OCI-LY7 (cell line): ENCODE results near the gene TTLL1. TPM values are rescaled to one million over a fixed set of nuclear protein-coding genes. Genes with fewer than 3 reads are reported as not detected.

Source experiments
- Bru-seq: library from RNA; stranded (reverse); fragments of 400-500 nt; gene quantifications from one replicate; lab custom pipeline; 2021; lab: Mats Ljungman, UMichigan
- BruChase-seq, 2 experiments: library from RNA; stranded (reverse); fragments of 400-500 nt; gene quantifications; one replicate each; lab custom pipeline; 2021; lab: Mats Ljungman, UMichigan
- BruUV-seq: library from RNA; stranded (reverse); fragments of 400-500 nt; replicated peaks from 2 replicates; lab custom pipeline; 2021; lab: Mats Ljungman, UMichigan
- CTCF ChIA-PET: fragments of 300-600 bp; sonication (Branson Sonifier 250); formaldehyde crosslinking; loops from one replicate; lab custom pipeline; 2022; ENCODE audit warnings: antibody characterized with exemption; ENCODE audit not compliant: unreplicated experiment; lab: Charles Lee
- POLR2A ChIA-PET: fragments of 300-600 bp; sonication (Branson Sonifier 250); formaldehyde crosslinking; loops from one replicate; lab custom pipeline; 2022; ENCODE audit warnings: antibody characterized with exemption; lab: Charles Lee
- DNase-seq: peaks from one replicate; pipeline ENCODE4 v3.0.0-alpha.2; 2015; ENCODE audit warnings: low spot score
- H2AFZ ChIP-seq: fragments of 200-600 bp; sonication (generic), shearing (Covaris generic); 2 replicates; pipeline ENCODE4 v1.6.1; 2014; ENCODE audit warnings: mild to moderate bottlenecking, antibody characterized with exemption, low read length, moderate library complexity
- H3K27ac ChIP-seq: fragments of 200-600 bp; sonication (generic); 2 replicates; pipeline ENCODE4 v1.5.1; 2014; ENCODE audit warnings: mixed run types, low read depth, mild to moderate bottlenecking, moderate library complexity, low read length, inconsistent platforms; ENCODE audit not compliant: poor library complexity, severe bottlenecking
- H3K36me3 ChIP-seq: fragments of 200-600 bp; sonication (generic); 2 replicates; pipeline ENCODE4 v1.6.1; 2014; ENCODE audit warnings: mild to moderate bottlenecking, antibody characterized with exemption, low read length, moderate library complexity, mixed read lengths; ENCODE audit not compliant: insufficient read depth
- H3K4me1 ChIP-seq: fragments of 200-600 bp; sonication (generic); 2 replicates; pipeline ENCODE4 v1.5.1; 2014; ENCODE audit warnings: mild to moderate bottlenecking, low read length; ENCODE audit not compliant: insufficient read depth, poor library complexity, severe bottlenecking
- H3K4me2 ChIP-seq: fragments of 200-600 bp; sonication (generic); 2 replicates; pipeline ENCODE4 v1.6.1; 2014; ENCODE audit warnings: mild to moderate bottlenecking, low read length
- H3K4me3 ChIP-seq: fragments of 200-600 bp; sonication (generic); 2 replicates; pipeline ENCODE4 v1.5.1; 2014; ENCODE audit warnings: mild to moderate bottlenecking, low read depth, low read length; ENCODE audit not compliant: poor library complexity, severe bottlenecking
- H3K79me2 ChIP-seq: fragments of 200-600 bp; sonication (generic); 2 replicates; pipeline ENCODE4 v1.6.1; 2016; ENCODE audit warnings: low read depth, mild to moderate bottlenecking, low read length, moderate library complexity, mixed read lengths; ENCODE audit not compliant: insufficient read depth
- H3K9me2 ChIP-seq: fragments of 200-600 bp; sonication (generic); 2 replicates; pipeline ENCODE4 v1.6.1; 2016; ENCODE audit warnings: mild to moderate bottlenecking, low read length, mixed read lengths; ENCODE audit not compliant: insufficient read depth
- H3K9me3 ChIP-seq: fragments of 200-600 bp; sonication (generic); 2 replicates; pipeline ENCODE4 v1.6.1; 2014; ENCODE audit warnings: mild to moderate bottlenecking, mixed run types, low read length, mixed read lengths
- H4K20me1 ChIP-seq: fragments of 200-600 bp; sonication (generic); 2 replicates; pipeline ENCODE4 v1.6.1; 2014; ENCODE audit warnings: mild to moderate bottlenecking, antibody characterized with exemption, low read length, moderate library complexity, mixed read lengths; ENCODE audit not compliant: insufficient read depth
- CTCF ChIP-seq: fragments of 200-600 bp; sonication (generic); conservative IDR thresholded peaks from 2 replicates; pipeline ENCODE4 v1.5.1; 2014; ENCODE audit warnings: mild to moderate bottlenecking, antibody characterized with exemption, low read length, moderate library complexity, mixed read lengths
- EZH2phosphoT487 ChIP-seq: fragments of 200-600 bp; sonication (generic); IDR thresholded peaks from 2 replicates; pipeline ENCODE4 v1.6.1; 2018; ENCODE audit warnings: low read depth, borderline replicate concordance, mild to moderate bottlenecking, mixed run types, antibody characterized with exemption, low read length, moderate library complexity, mixed read lengths
- intact Hi-C: fragments of 100-400 bp; cut with micrococcal nuclease; formaldehyde crosslinking; loops from one replicate; pipeline ENCODE4 v1.10.0; 2022; ENCODE audit not compliant: unreplicated experiment
- long read RNA-seq: library from polyadenylated mRNA; stranded (forward); transcript quantifications from one replicate; pipeline ENCODE4 v2.0.0, GENCODE V29; 2022
- total RNA-seq, 2 experiments: library from RNA; depleted of rRNA in 1 of 2; stranded (reverse); fragments of >200 nt in 1 of 2; shearing (Covaris generic) in 1 of 2; gene quantifications; 2 replicates each; pipeline ENCODE4 v1.2.3, GENCODE V29; 2014 to 2022

Gene TTLL1
- total RNA-seq (2014; rRNA removed; shearing (Covaris generic)), result 5.5 and 5.8 TPM in 2 replicates
- 7.1 and 9.9 TPM in 2 replicates for total RNA-seq (2022)
- Bru-seq, nascent RNA, result percentile 36 among the genes with signal in this experiment
- percentile 42 among the genes with signal in this experiment for BruChase-seq, experiment 1, labeled RNA remaining after a 6-hour chase
- BruChase-seq, experiment 2, labeled RNA remaining after a 2-hour chase, result percentile 34 among the genes with signal in this experiment
- long read RNA-seq, transcript TTLL1-201 (11 exons, 1,645 nt), result major isoform, 19 of 34 reads
- long read RNA-seq, partial matches to known transcripts, result 2 of 34 reads
- long read RNA-seq, other reads (novel, unspliced or antisense), result 12 of 34 reads

DNA sequence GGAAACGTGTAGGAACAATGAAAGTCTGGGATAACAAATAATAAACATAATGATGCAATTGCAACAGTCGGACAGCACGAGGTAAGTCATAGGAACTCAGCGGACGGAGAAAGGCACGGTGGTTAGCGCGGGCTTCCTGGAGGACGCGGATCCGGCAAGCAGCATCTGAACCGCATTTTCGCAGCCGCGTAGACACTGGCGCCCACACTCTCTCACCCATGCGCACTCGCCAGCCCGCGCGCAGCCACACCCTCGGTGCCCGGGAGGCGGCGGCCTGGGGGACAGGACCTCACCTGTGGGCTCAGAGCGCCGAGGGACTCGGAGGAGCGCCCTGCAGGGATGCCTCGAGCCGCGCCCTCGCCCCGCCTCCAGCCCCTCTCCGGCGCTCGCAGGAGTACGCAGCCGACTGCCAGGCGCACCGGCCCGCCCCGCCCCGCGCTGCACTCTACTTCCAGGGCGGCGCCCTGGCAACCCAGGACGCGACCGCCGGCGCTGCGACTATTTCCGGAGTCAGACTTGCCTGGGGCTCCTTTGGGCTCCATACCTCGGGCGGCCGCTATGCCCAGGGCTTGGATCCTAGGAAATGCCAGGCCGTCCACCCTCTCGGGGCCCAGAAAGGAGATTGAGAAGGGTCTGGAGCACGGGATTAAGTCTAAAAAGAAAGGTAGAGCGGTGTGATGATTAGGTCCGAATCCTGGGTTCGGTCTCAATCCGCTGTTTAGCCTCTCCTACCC, at the start of gene TTLL1:
Gene TTLL1, minus strand, starts transcription at position 408 of the 734 bp plus-strand sequence. CDS start 13,805 bp downstream, outside the sequence.
- H3K9me3 ChIP-seq, result no peaks in the 10 kb centered on the region
- TF ChIP-seq EZH2phosphoT487 (no peak), CTCF (no peak)
- H3K79me2 ChIP-seq, result no peaks in the 10 kb centered on the region
- no peaks in the 10 kb centered on the region for H3K9me2 ChIP-seq
- BruUV-seq, result TSS peak; percentile 82
- peak within 1 kb of the TSS; percentile 48 for H3K27ac ChIP-seq
- ChIA-PET POLR2A (no interaction called here), CTCF (no interaction called here)
- H2AFZ ChIP-seq, result peak within 1 kb of the TSS; percentile 92
- peak within 1 kb of the TSS; percentile 75 for H3K4me3 ChIP-seq
- H3K4me1 ChIP-seq, result peaks cover 21% of the 10 kb centered on the region
- peak within 1 kb of the TSS; percentile 85 for H3K4me2 ChIP-seq
- peaks cover 4% of the 10 kb centered on the region; the same call in 1 of the 2 replicates for H3K36me3 ChIP-seq
- peak; percentile 91 for DNase-seq
- H4K20me1 ChIP-seq, result no peaks in the 10 kb centered on the region
- intact Hi-C loops, result loop anchor here (2.0 to 5.0 kb wide), 2 partner anchors 22 to 232 kb away; partner anchors contain the start of genes ARFGAP3 and BIK

GRCh38 chr22:43136801-43137200, 47.6 kb upstream of the TTLL1 start:
- peaks cover 12% of the 10 kb centered on the region for H3K79me2 ChIP-seq
- no peak for TF ChIP-seq EZH2phosphoT487
- TF ChIP-seq CTCF, result no peak
- intact Hi-C loops, result loop anchor here (1.0 kb wide), 1 partner anchor 26 kb away; no protein-coding TSS in a partner anchor
- DNase-seq, result no peak
- CTCF ChIA-PET, result no interaction called here
- H3K36me3 ChIP-seq, result peaks cover 93% of the 10 kb centered on the region
- H3K9me3 ChIP-seq, result no peaks in the 10 kb centered on the region
- peaks cover 20% of the 10 kb centered on the region for H3K4me1 ChIP-seq
- H3K9me2 ChIP-seq, result no peaks in the 10 kb centered on the region
- peak overlapping the region; percentile 31; the same call in 1 of the 2 replicates for H3K4me2 ChIP-seq
- H3K27ac ChIP-seq, result peak overlapping the region; percentile 52
- no TSS peak for BruUV-seq
- POLR2A ChIA-PET, result no interaction called here
- no peaks in the 10 kb centered on the region for H4K20me1 ChIP-seq
- no peak overlapping the region for H3K4me3 ChIP-seq
- no peak overlapping the region for H2AFZ ChIP-seq
